H9 (cell line): ENCODE results near the gene ANKRD13C. TPM values are rescaled to one million over a fixed set of nuclear protein-coding genes. Genes with fewer than 3 reads are reported as not detected.

Source experiments
- DNase-seq: peaks from one replicate; pipeline ENCODE4 v3.0.0-alpha.2; 2017
- H2AFZ ChIP-seq: one replicate; pipeline ENCODE4 v1.6.1; 2013; ENCODE audit warnings: mild to moderate bottlenecking, low read length, control low read depth, moderate library complexity
- H2AK5ac ChIP-seq: 2 replicates; pipeline ENCODE4 v1.6.1; 2013; ENCODE audit warnings: low read length, control low read depth, mixed read lengths; ENCODE audit not compliant: insufficient read length
- H2BK120ac ChIP-seq: one replicate; pipeline ENCODE4 v1.6.1; 2013; ENCODE audit warnings: low read depth, mild to moderate bottlenecking, low read length, control low read depth, inconsistent platforms; ENCODE audit not compliant: poor library complexity, severe bottlenecking
- H2BK12ac ChIP-seq: 2 replicates; pipeline ENCODE4 v1.6.1; 2013; ENCODE audit warnings: low read length, control low read depth, mixed read lengths, low read depth; ENCODE audit not compliant: insufficient read length
- H2BK15ac ChIP-seq: 2 replicates; pipeline ENCODE4 v1.6.1; 2013; ENCODE audit warnings: low read depth, low read length, control low read depth
- H2BK20ac ChIP-seq: one replicate; pipeline ENCODE4 v1.6.1; 2013; ENCODE audit warnings: low read depth, mild to moderate bottlenecking, low read length, control low read depth, inconsistent platforms; ENCODE audit not compliant: poor library complexity, severe bottlenecking
- H2BK5ac ChIP-seq: 2 replicates; pipeline ENCODE4 v1.6.1; 2013; ENCODE audit warnings: low read length, control low read depth, mixed read lengths; ENCODE audit not compliant: insufficient read length
- H3K14ac ChIP-seq: 2 replicates; pipeline ENCODE4 v1.6.1; 2013; ENCODE audit warnings: low read length, control low read depth; ENCODE audit not compliant: insufficient read depth
- H3K18ac ChIP-seq: 2 replicates; pipeline ENCODE4 v1.6.1; 2013; ENCODE audit warnings: low read depth, mild to moderate bottlenecking, mixed read lengths, low read length, control low read depth; ENCODE audit not compliant: insufficient read length
- H3K23ac ChIP-seq: 2 replicates; pipeline ENCODE4 v1.6.1; 2013; ENCODE audit warnings: low read length, control low read depth, mixed read lengths, low read depth; ENCODE audit not compliant: insufficient read length
- H3K23me2 ChIP-seq: 2 replicates; pipeline ENCODE4 v1.6.1; 2013; ENCODE audit warnings: low read depth, mild to moderate bottlenecking, mixed read lengths, low read length, control low read depth; ENCODE audit not compliant: insufficient read length, poor library complexity, severe bottlenecking
- H3K27ac ChIP-seq: 2 replicates; pipeline ENCODE4 v1.5.1; 2013; ENCODE audit warnings: low read length, control low read depth, mixed read lengths, low read depth; ENCODE audit not compliant: insufficient read length
- H3K27me3 ChIP-seq: 2 replicates; pipeline ENCODE4 v1.6.1; 2013; ENCODE audit warnings: low read length, control low read depth, inconsistent platforms; ENCODE audit not compliant: insufficient read depth
- H3K4ac ChIP-seq: 2 replicates; pipeline ENCODE4 v1.6.1; 2013; ENCODE audit warnings: low read depth, mild to moderate bottlenecking, control low read depth, inconsistent platforms, low read length, moderate library complexity
- H3K4me1 ChIP-seq: 2 replicates; pipeline ENCODE4 v1.6.1; 2013; ENCODE audit warnings: low read length, control low read depth, inconsistent platforms; ENCODE audit not compliant: insufficient read depth
- H3K4me2 ChIP-seq: 2 replicates; pipeline ENCODE4 v1.6.1; 2013; ENCODE audit warnings: low read length, control low read depth, mixed read lengths; ENCODE audit not compliant: insufficient read length, insufficient read depth
- H3K56ac ChIP-seq: 2 replicates; pipeline ENCODE4 v1.6.1; 2013; ENCODE audit warnings: low read depth, mild to moderate bottlenecking, mixed read lengths, low read length, control low read depth; ENCODE audit not compliant: insufficient read length
- H3K79me1 ChIP-seq: 2 replicates; pipeline ENCODE4 v1.6.1; 2013; ENCODE audit warnings: low read depth, mild to moderate bottlenecking, moderate library complexity, low read length, control low read depth, inconsistent platforms; ENCODE audit not compliant: insufficient read depth, poor library complexity, severe bottlenecking
- H3K79me2 ChIP-seq: 2 replicates; pipeline ENCODE4 v1.6.1; 2013; ENCODE audit warnings: low read length, control low read depth, inconsistent platforms; ENCODE audit not compliant: insufficient read depth
- H3K9ac ChIP-seq: 2 replicates; pipeline ENCODE4 v1.6.1; 2013; ENCODE audit warnings: low read length, control low read depth, mixed read lengths; ENCODE audit not compliant: insufficient read length; ENCODE audit errors: extremely low read depth
- H3K9me3 ChIP-seq: one replicate; pipeline ENCODE4 v1.6.1; 2013; ENCODE audit warnings: low read depth, low read length, inconsistent platforms; ENCODE audit not compliant: control insufficient read depth
- H3T11ph ChIP-seq: one replicate; pipeline ENCODE4 v1.6.1; 2013; ENCODE audit warnings: mild to moderate bottlenecking, low read length, control low read depth, inconsistent platforms
- H4K20me1 ChIP-seq: one replicate; pipeline ENCODE4 v1.6.1; 2013; ENCODE audit not compliant: control insufficient read depth, insufficient read length, insufficient read depth
- H4K5ac ChIP-seq: 2 replicates; pipeline ENCODE4 v1.6.1; 2013; ENCODE audit warnings: low read depth, mild to moderate bottlenecking, mixed read lengths, low read length, control low read depth; ENCODE audit not compliant: insufficient read length
- H4K8ac ChIP-seq: replicated peaks from 2 replicates; pipeline ENCODE4 v1.6.1; 2013; ENCODE audit warnings: low read length, control low read depth, mixed read lengths, low read depth; ENCODE audit not compliant: insufficient read length
- H4K91ac ChIP-seq: 2 replicates; pipeline ENCODE4 v1.6.1; 2013; ENCODE audit warnings: low read depth, mild to moderate bottlenecking, moderate library complexity, mixed read lengths, low read length, control low read depth; ENCODE audit not compliant: insufficient read length
- H3K27ac Mint-ChIP-seq, 3 experiments: 2 replicates in 2 of 3; 3 replicates in 1 of 3; pipeline ENCODE4 v1.8.0; 2020 to 2021; ENCODE audit warnings: mixed read lengths in 3 of 3, mild to moderate bottlenecking in 1 of 3, moderate library complexity in 1 of 3
- H3K27me3 Mint-ChIP-seq: 2 replicates; pipeline ENCODE4 v1.8.0; 2021; ENCODE audit warnings: low read depth, mild to moderate bottlenecking, moderate library complexity, mixed read lengths
- H3K36me3 Mint-ChIP-seq, 3 experiments: 2 replicates in 2 of 3; 3 replicates in 1 of 3; pipeline ENCODE4 v1.8.0; 2020 to 2021; ENCODE audit warnings: low read depth in 3 of 3, mixed read lengths in 3 of 3; ENCODE audit not compliant: insufficient read depth in 1 of 3
- H3K4me1 Mint-ChIP-seq, 2 experiments: 2 replicates each; pipeline ENCODE4 v1.8.0; 2020; ENCODE audit warnings: mixed read lengths in 2 of 2
- H3K4me3 Mint-ChIP-seq, 2 experiments: 2 replicates in 1 of 2; 3 replicates in 1 of 2; pipeline ENCODE4 v1.8.0; 2020 to 2021; ENCODE audit warnings: mild to moderate bottlenecking in 2 of 2, mixed read lengths in 2 of 2, moderate library complexity in 1 of 2
- H3K9me3 Mint-ChIP-seq, 2 experiments: 2 replicates in 1 of 2; 3 replicates in 1 of 2; pipeline ENCODE4 v1.8.0; 2020; ENCODE audit warnings: mild to moderate bottlenecking in 2 of 2, mixed read lengths in 2 of 2, moderate library complexity in 1 of 2
- WGBS: extraction: QIAGEN DNeasy Blood & Tissue Kit; methylation state at CpG from one replicate; pipeline ENCODE4 v1.1.7; 2013; ENCODE audit warnings: missing lambda C conversion rate, low lambda C conversion rate, mixed read lengths; ENCODE audit not compliant: insufficient read length; ENCODE audit errors: extremely low coverage; 5-methylcytosine and 5-hydroxymethylcytosine counted together
- total RNA-seq: library from RNA; stranded (reverse); gene quantifications from 2 replicates; pipeline ENCODE4 v1.2.1, GENCODE V29; 2021
- TF ChIP-seq, protein P1 (sequence below): fragments of 200-600 bp; sonication (generic); conservative IDR thresholded peaks from 3 replicates; pipeline ENCODE4 v1.8.0; 2021; ENCODE audit warnings: antibody characterized with exemption, mild to moderate bottlenecking

ANKRD13C gene
- total RNA-seq, 1 experiment from 2014 or later, result 19.7 TPM

DNA sequence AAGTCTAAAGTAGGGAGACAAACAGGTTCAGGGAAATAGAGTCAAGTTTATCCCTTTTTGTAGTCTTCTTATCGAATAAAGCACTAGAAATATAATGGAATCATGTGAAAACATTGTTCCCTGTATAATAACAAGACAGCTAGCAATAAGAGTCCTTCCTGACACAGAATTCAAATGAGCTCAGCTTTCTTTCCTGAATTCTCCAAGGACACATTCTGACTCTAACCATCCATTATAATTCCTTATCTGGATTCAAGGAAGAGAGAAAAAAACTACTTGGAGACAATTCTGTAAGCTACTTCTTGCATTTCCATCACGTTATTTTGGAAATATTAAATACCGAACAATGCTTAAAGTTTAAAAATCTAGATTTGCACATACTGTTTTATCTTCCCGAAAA lies 58.8 kb downstream of the ANKRD13C start:
- Histone ChIP-seq H3K4me2 (no peak overlapping the region), H3K23me2 (no peaks in the 10 kb centered on the region), H3K56ac (no peak overlapping the region), H4K91ac (no peak overlapping the region), H4K5ac (no peak overlapping the region), H4K8ac (no peak overlapping the region), H2BK20ac (no peak overlapping the region), H2AK5ac (no peak overlapping the region), H2BK12ac (no peak overlapping the region), H3K79me2 (no peaks in the 10 kb centered on the region), H3K27ac (no peak overlapping the region), H3K27me3 (no peaks in the 10 kb centered on the region), H3K9ac (no peak overlapping the region), H2BK120ac (no peak overlapping the region), H4K20me1 (no peaks in the 10 kb centered on the region), H2AFZ (no peak overlapping the region), H3T11ph (no peak overlapping the region), H2BK5ac (no peak overlapping the region), H3K23ac (no peak overlapping the region), H3K18ac (no peak overlapping the region), H3K9me3 (no peaks in the 10 kb centered on the region), H2BK15ac (no peak overlapping the region), H3K14ac (no peak overlapping the region), H3K4me1 (no peaks in the 10 kb centered on the region), H3K79me1 (no peaks in the 10 kb centered on the region), H3K4ac (no peak overlapping the region)
- Mint-ChIP-seq H3K36me3 (peaks cover 7 to 45% (median 40%) of the 10 kb centered on the region in 3 experiments), H3K4me3 (no peak overlapping the region), H3K4me1 (no peaks in the 10 kb centered on the region), H3K27me3 (no peaks in the 10 kb centered on the region), H3K27ac (no peak overlapping the region), H3K9me3 (no peaks in the 10 kb centered on the region)
- WGBS, result no CpG with 5 or more reads among the region's 4 CpGs
- TF ChIP-seq, protein P1, sequence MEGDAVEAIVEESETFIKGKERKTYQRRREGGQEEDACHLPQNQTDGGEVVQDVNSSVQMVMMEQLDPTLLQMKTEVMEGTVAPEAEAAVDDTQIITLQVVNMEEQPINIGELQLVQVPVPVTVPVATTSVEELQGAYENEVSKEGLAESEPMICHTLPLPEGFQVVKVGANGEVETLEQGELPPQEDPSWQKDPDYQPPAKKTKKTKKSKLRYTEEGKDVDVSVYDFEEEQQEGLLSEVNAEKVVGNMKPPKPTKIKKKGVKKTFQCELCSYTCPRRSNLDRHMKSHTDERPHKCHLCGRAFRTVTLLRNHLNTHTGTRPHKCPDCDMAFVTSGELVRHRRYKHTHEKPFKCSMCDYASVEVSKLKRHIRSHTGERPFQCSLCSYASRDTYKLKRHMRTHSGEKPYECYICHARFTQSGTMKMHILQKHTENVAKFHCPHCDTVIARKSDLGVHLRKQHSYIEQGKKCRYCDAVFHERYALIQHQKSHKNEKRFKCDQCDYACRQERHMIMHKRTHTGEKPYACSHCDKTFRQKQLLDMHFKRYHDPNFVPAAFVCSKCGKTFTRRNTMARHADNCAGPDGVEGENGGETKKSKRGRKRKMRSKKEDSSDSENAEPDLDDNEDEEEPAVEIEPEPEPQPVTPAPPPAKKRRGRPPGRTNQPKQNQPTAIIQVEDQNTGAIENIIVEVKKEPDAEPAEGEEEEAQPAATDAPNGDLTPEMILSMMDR, result no peak
- no peak for DNase-seq
